ENCODE measurements around the gene SORCS1.

SORCS1 gene

GRCh38 chr10:107011992-107012391, 152.5 kb downstream of the SORCS1 start:
- no peak overlapping the region for H3K27ac ChIP-seq
- no peaks in the 10 kb centered on the region for H3K79me2 ChIP-seq
- no peaks in the 10 kb centered on the region for H3K9me3 ChIP-seq (ENCODE audit: control insufficient read depth, low read length)
- H3K4me3 ChIP-seq (ENCODE audit: low read depth, low read length): no peak overlapping the region
- no peak overlapping the region for H2AFZ ChIP-seq
- no peaks in the 10 kb centered on the region for H3K36me3 ChIP-seq (ENCODE audit: control insufficient read depth, insufficient read depth, low read length)
- no peak overlapping the region for H3K4me2 ChIP-seq (ENCODE audit: low read length)
- no peak for TF ChIP-seq CTCF (IDR thresholded peaks at IDR 0.05)
- no peaks in the 10 kb centered on the region for H3K27me3 ChIP-seq (ENCODE audit: control insufficient read depth, insufficient read depth, low read length)
- no peaks in the 10 kb centered on the region for H3K4me1 ChIP-seq
- no peak overlapping the region for H3K9ac ChIP-seq

- no peak for TF ChIP-seq CTCF (IDR thresholded peaks at IDR 0.05)
- Histone ChIP-seq H3K9me3 (ENCODE audit: control insufficient read depth, low read length) (no peaks in the 10 kb centered on the region), H2AFZ (no peak overlapping the region), H3K36me3 (ENCODE audit: control insufficient read depth, insufficient read depth, low read length) (no peaks in the 10 kb centered on the region), H3K4me3 (ENCODE audit: low read depth, low read length) (no peak overlapping the region), H3K79me2 (no peaks in the 10 kb centered on the region), H3K27me3 (ENCODE audit: control insufficient read depth, insufficient read depth, low read length) (no peaks in the 10 kb centered on the region), H3K27ac (no peak overlapping the region), H3K4me1 (no peaks in the 10 kb centered on the region), H3K4me2 (ENCODE audit: low read length) (no peak overlapping the region), H3K9ac (no peak overlapping the region)
Measured at GRCh38 chr10:107011105-107011504, 153.4 kb downstream of the SORCS1 start.

GRCh38 chr10:107010531-107010930, 154.0 kb downstream of the SORCS1 start:
- no peaks in the 10 kb centered on the region for H3K9me3 ChIP-seq (ENCODE audit: control insufficient read depth, low read length)
- no peak overlapping the region for H3K4me3 ChIP-seq (ENCODE audit: low read depth, low read length)
- H3K4me1 ChIP-seq: no peaks in the 10 kb centered on the region
- H3K4me2 ChIP-seq (ENCODE audit: low read length): no peak overlapping the region
- no peaks in the 10 kb centered on the region for H3K79me2 ChIP-seq
- no peak overlapping the region for H2AFZ ChIP-seq
- TF ChIP-seq CTCF (IDR thresholded peaks at IDR 0.05): no peak
- no peak overlapping the region for H3K27ac ChIP-seq
- no peaks in the 10 kb centered on the region for H3K27me3 ChIP-seq (ENCODE audit: control insufficient read depth, insufficient read depth, low read length)
- H3K36me3 ChIP-seq (ENCODE audit: control insufficient read depth, insufficient read depth, low read length): no peaks in the 10 kb centered on the region
- no peak overlapping the region for H3K9ac ChIP-seq

- no peak for TF ChIP-seq CTCF (IDR thresholded peaks at IDR 0.05)
- Histone ChIP-seq H3K4me3 (ENCODE audit: low read depth, low read length) (no peak overlapping the region), H3K9ac (no peak overlapping the region), H3K9me3 (ENCODE audit: control insufficient read depth, low read length) (no peaks in the 10 kb centered on the region), H2AFZ (no peak overlapping the region), H3K27ac (no peak overlapping the region), H3K4me2 (ENCODE audit: low read length) (no peak overlapping the region), H3K36me3 (ENCODE audit: control insufficient read depth, insufficient read depth, low read length) (no peaks in the 10 kb centered on the region), H3K27me3 (ENCODE audit: control insufficient read depth, insufficient read depth, low read length) (no peaks in the 10 kb centered on the region), H3K4me1 (no peaks in the 10 kb centered on the region), H3K79me2 (no peaks in the 10 kb centered on the region)
Measured at GRCh38 chr10:107004362-107004761, 160.1 kb downstream of the SORCS1 start.

- H3K27ac ChIP-seq: no peak overlapping the region
- H3K36me3 ChIP-seq (ENCODE audit: control insufficient read depth, insufficient read depth, low read length): no peaks in the 10 kb centered on the region
- H3K4me2 ChIP-seq (ENCODE audit: low read length): no peak overlapping the region
- H3K79me2 ChIP-seq: no peaks in the 10 kb centered on the region
- H3K4me1 ChIP-seq: no peaks in the 10 kb centered on the region
- TF ChIP-seq CTCF (IDR thresholded peaks at IDR 0.05): no peak
- no peak overlapping the region for H3K9ac ChIP-seq
- H3K4me3 ChIP-seq (ENCODE audit: low read depth, low read length): no peak overlapping the region
- H2AFZ ChIP-seq: no peak overlapping the region
- H3K27me3 ChIP-seq (ENCODE audit: control insufficient read depth, insufficient read depth, low read length): no peaks in the 10 kb centered on the region
- H3K9me3 ChIP-seq (ENCODE audit: control insufficient read depth, low read length): no peaks in the 10 kb centered on the region
Measured at GRCh38 chr10:107002068-107002467, 162.4 kb downstream of the SORCS1 start.
